GOT3 (cell line): Measurements from ENCODE around the gene DCUN1D3.
"Not testable (repeated sequence)": the region's sequence is repeated elsewhere in the genome, so short reads cannot be mapped to it uniquely, and the experiment has no call there.

Source experiments
- DNase-seq: peaks from one replicate; lab custom pipeline; 2025; ENCODE audit warnings: mixed read lengths; lab: John Stamatoyannopoulos, UW

Gene DCUN1D3, protein sequence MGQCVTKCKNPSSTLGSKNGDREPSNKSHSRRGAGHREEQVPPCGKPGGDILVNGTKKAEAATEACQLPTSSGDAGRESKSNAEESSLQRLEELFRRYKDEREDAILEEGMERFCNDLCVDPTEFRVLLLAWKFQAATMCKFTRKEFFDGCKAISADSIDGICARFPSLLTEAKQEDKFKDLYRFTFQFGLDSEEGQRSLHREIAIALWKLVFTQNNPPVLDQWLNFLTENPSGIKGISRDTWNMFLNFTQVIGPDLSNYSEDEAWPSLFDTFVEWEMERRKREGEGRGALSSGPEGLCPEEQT

DNA sequence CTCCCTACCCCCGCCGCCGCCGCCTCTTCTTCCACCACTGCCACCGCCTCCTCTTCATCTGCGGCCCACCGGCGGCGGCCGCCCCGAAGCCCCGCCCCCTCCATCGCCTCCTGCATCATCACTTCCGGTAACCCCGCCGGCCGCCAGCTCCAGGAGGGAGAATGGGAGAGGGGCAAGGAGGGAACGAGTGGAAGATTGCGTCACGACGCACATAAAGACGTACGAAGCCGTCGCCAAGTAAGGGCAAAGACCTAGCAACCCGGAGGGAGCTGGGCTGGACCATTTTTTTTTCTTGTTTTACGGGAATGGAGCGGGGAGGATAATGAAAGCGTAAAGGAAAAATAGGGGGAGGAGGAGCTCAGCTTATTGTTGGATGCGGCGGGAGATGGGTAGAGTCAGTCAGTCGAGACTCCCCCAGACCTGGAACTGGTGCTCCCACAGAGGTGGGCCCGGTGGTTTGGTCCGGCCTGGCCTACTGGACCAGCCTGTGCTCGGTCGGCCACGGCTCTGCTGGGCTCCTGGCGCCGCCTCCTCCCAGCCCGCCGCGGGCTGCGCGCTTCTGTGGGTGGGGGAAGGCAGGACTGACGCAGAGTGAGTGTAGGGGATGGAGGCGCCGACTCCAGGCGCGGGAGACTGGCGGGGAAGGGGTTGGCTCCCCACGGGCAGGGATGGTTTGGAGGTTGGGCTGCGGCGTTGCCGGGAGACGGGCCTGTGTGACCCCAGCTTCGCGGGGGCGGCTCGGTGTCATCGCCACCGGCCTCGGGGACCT is at the start of gene DCUN1D3, which contains the start of gene LYRM1:
DCUN1D3 (minus strand) TSS at position 60 of the 769 bp plus-strand sequence. CDS start 37,820 bp downstream, outside the sequence.
LYRM1 (plus strand) TSS at position 473 of the 769 bp plus-strand sequence. CDS start 14,785 bp downstream, outside the sequence.
- DNase-seq: peak; percentile 91

DNA sequence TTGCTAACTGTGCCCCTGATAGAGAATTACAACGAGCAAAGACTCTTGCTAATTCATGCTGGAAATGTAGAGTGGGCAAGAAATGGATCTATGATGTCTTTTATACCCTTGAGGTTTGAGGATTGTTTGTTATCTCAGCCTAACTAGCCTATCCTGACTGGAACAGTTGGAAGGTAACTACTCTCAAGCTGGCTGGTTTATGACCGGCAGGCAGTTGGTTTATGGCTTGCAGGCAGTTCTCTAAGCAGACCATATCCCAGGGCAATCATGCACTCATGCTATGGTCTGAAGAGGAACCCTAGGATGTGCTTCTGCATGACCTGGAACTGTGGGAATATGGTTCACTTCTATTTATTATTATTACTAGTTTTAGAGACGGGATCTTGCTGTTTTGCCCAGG is 49.5 kb upstream of the DCUN1D3 start:
- DNase-seq: no peak

DNA sequence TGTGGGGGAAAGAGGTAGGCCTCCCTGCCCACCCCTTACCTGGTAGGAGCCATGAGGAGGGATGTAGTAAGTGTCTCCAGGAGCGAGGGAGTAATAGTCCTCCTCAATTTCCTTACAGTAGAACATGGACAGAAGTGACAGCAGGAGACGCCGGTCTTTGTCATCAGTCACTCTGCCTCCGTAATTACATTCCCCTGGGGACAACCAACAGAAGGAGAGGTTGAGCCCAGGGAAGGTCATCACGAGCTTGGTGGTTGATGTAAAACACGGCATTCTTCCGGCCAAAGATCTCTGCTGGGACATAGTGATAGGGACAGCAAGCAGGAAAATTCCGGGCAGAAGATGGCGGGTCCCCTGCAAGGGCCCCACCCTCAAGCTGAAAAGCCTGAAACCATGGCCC is 48.3 kb upstream of the DCUN1D3 start:
- no peak for DNase-seq

DNA sequence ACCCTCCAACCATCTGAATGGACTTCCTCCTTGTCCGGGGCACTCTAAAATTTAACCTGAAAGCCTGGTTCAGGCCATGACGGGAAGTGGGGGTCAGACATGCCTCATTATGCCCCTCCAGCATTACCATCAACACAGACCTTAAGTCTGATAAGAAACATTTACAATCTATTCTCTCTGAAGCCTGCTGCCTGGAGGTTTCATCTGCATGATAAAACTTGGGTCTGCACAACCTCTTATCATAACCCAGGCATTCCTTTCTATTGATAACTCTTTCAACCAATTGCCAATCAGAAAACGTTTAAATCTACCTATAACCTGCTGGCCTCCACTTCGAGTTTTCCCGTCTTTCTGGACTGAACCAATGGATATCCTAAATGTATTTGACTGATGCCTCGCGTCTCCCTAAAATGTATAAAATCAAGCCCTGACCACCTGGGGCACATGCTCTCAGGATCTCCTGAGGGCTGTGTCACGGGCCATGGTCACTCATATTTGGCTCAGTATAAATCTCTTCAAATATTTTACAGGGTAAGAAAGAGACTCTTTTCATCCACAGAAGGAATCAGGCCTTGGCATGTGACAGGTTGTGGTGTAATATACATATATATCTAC is 46.0 kb upstream of the DCUN1D3 start:
- no peak for DNase-seq

DNA sequence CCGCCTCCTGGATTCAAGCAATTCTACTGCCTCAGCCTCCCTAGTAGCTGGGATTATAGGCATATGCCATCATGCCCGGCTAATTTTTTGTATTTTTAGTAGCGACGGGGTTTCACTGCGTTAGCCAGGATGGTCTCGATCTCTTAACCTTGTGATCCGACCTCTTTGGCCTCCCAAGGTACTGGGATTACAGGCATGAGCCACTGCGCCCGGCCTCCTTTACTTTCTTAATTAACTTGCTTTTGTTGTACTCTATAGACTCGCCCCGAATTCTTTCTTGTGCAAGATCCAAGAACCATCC is 45.4 kb upstream of the DCUN1D3 start:
- DNase-seq: not testable (repeated sequence)

DNA sequence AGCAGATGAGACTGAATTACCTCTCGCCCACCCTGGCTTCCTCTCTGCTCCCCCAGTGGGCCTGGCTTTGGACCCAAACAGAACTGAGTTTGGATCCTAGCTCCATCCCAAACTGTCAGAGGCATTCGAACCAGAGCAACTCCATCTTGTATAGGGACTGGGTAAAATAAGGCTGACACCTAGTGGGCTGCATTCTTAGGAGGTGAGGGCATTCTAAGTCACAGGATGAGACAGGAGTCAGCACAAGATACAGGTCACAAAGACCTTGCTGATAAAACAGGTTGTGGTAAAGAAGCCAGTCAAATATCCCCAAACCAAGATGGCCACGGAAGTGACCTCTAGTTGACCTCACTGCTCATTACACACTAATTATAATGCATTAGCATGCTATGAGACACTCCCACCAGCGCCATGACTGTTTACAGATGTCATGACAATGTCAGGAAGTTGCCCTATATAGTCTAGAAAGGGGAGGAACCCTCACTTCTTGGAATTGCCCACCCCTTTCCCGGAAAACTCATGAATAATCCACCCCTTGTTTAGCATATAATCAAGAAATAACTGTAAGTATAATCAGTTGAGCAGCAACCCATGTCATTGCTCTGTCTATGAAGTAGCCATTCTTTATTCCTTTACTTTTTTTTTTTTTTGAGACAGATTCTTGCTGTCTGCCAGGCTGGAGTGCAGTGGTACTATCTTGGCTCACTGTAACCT is 44.9 kb upstream of the DCUN1D3 start:
- no peak for DNase-seq

DNA sequence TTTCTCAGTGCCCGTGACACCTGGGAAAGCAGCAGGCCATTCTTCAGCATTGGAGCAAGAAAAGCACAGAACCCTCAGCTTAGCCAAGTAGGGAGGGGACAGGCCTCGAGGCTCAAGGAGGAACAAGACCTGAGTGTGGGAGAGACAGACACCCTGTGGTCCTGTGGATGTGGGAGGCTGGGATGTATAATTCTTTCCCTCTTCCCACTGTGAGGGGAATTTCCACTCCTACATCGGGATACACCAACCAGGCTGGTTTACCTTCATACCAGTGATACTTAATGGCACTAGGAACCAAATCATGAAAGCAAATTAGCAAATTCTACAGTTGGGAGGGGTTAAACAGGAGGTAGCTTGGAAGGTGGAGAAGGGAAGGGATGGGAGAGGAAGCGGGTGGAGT is 42.1 kb upstream of the DCUN1D3 start:
- no peak for DNase-seq

DNA sequence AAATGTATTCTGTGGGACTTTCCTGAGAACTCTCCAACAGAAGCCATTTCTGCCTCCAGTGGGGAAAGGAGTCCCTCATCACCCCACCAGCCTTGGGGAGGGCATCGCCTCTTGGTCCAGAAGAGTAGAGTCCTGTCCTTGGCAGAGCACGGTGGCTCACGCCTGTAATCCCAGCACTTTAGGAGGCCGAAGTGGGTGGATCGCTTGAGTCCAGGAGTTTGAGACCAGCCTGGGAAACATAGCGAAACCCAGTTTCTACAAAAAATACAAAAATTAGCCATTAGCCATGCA is 41.4 kb upstream of the DCUN1D3 start:
- DNase-seq: no peak

DNA sequence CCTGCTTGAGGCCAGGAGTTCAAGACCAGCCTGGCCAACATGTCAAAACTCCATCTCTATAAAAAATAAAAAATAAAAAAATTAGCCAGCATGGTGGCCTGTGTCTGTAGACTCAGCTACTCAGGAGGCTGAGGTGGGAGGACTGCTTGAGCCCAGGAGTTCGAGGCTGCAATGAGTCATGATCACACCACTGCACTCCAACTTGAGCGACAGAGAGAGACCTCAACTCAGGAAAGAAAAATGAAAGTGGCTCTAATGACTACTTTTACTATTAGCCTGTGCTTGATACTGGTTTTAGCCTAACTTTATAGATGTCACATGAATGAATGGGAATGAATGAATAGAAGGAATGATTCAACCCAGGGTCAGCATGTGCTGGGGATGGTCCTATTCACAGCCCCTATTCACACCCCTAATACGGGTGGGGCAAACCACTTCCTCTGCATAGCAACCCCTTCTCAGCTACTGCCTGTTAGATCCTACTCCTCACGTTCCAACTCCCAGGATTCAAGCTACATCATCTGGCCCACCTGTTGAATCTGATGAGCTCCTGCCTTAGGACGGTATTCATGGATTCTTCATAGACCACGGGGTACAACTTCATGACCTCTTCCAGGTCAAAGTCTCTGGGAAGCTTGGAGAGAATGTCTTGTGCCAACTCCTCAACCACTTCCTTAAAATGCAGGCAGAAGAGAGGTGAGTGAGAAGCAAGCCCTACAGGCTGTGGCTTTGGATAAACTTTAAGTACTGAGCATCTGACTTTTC is 40.9 kb upstream of the DCUN1D3 start:
- DNase-seq: no peak

DNA sequence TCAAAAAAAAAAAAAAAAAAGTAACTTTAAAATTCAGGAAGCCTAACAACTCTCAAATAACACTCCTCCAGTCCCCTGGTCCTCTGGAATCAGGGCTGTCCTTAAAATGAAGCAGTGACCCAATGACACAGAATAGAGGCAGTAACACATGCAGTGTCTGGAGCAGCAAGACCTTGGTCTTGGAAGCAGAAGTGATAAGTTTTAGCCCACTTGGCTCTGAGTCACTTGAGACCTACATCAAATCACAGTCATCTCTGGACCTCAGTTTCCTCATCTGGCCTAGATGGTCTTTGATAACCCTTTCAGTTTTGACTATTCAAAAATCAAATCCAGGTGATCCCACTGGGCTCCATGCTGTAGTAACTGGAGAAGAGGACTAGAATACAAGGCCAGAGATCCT is 39.5 kb upstream of the DCUN1D3 start:
- DNase-seq: no peak

DNA sequence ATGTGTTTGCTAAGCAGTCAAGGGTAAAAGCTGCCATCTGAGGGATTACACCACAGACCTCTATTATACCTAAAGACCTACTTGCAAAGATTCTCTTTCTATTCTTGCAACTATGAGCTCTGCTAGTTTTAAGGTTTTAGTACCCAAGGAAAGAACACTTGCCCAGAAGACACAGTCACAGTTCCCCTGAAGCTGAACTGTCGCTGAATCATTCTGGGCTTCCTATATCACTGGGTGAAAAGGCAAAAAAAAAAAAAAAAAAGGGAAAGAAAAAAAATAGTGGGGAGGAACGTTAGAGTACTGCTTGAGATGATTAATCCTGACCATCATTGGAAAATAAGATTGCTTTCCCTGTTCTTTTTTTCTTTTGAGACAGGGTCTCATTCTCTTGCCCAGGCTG is 38.3 kb upstream of the DCUN1D3 start:
- DNase-seq: no peak

DNA sequence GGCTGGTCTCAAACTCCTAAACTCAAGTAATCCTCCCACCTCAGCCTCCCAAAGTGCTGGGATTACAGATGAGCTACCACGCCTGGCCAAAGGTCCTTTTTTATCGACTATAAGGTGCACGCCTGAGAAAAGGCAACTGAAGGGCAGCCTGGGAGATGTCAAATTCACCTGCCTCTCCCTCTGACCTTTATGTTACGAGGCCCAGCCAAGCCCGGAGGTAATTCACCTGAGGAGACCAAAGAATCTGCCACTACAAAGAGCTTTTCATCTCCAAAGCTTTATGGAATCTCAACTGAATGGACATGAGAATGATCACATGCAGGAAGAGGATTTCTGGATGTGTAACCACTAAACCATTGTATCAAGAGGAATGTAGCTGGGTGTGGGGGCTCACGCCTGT is 37.6 kb upstream of the DCUN1D3 start:
- no peak for DNase-seq

DNA sequence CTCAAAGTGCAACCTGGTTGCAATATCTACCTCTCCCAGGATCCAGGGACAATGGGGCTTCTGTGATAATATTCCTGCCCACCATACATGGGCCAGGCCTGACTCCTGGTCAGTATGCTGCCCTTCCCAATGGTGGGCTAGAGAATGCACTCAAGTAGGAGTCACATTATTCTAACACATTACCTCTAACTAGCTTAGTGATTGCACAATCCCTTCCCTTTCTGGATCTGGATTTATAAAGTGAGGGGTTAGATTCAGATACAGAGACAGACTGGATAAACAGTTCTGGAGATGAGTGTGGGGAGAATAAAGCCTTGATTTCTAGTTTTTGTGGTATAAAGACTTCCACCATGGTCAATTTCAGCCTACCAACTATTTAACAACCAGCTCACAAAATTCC is 33.4 kb upstream of the DCUN1D3 start:
- DNase-seq: no peak

DNA sequence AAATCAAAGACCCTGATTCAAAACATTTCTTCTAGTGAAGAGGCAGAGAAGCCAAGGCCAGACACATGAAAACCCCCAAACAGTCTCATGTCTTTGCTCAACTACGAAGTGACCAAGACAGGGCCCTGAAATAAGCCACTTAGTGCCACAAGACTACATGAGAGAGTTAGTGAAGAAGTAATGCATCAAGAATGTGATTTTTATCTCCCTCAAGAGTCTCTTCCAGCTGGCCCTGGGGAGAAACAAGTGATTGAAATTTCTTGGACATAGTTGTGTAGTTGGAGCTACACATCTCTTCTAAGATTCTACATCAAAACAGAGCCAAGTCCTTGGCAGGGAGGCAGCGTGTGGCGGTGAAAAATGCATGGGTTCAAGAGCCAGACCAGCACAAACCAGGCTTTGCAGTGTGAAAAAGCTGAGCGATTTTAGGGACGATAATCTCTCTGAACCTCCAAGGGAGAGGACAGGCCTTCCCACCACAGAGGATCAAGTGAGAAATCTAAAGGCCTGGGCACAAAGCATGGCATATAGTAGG is 31.0 kb upstream of the DCUN1D3 start:
- DNase-seq: no peak

DNA sequence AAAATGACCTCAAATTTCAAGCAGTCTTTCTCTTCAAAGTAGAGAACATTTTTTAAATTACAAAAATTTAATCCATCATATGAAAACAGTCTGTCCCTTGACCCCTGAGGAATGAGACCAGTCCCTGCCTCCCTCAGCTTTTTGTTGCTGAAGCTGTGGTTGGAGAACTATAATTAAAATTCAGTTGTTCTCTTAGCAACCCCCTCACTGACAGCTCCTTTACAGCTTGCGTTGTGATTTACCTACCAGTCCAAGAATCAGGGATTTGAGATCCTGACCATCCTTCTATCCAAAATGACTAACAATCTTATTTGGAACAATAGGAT is 30.2 kb upstream of the DCUN1D3 start:
- DNase-seq: no peak

DNA sequence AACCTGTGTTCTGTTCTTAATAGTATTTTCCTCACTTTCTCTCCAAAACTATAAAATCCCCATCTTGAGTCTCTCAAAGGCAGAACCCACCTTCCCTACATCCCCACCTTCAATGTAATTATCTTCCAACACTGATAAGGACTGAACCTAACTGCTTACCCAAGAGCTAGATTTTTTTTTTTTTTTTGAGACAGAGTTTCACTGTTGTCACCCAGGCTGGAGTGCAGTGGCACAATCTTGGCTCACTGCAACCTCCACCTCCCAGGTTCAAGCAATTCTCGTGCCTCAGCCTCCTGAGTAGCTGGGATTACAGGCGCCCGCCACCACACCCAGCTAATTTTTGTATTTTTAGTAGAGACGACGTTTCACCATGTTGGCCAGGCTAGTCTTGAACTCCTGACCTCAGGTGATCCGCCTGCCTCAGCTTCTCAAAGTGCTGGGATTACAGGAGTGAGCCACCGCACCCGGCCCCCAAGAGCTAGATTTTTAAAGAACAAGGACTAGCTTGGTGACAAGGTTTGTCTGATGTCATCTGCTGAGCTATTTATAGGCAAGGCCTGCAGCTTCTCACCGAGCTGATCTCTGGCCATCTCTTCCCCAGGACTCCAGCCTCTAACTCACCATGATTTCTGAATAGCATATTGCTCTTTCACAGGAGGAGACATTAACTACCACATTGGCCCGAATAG is 29.7 kb upstream of the DCUN1D3 start:
- DNase-seq: not testable (repeated sequence)

DNA sequence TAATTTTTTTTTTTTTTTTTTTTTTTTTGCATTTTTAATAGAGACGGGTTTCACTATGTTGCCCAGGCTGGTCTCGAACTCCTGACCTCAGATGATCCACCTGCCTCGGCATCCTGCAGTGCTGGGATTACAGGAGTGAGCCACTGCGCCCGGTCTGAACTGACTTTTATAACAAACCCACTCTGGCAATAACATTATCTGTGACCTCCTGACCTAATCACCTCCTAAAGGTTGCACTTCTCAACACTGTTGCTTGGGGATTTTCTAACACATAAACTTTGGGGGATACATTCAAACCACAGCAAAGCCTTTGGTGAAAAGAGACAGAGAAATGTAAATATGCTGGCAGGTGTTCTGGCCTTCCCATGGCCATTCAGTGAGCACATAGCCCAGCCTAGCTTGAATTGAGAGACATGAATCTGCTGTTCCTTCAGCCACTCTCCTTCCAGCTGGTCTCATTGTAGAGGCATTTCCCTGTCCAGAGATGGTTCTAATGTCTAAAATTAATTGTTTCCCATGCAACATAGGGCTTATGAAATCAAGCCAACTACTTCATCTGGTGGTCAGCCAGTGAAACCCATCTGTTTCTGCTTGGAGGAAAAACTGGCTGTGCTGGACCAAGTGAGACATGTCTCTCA is 28.7 kb upstream of the DCUN1D3 start:
- no peak for DNase-seq

DNA sequence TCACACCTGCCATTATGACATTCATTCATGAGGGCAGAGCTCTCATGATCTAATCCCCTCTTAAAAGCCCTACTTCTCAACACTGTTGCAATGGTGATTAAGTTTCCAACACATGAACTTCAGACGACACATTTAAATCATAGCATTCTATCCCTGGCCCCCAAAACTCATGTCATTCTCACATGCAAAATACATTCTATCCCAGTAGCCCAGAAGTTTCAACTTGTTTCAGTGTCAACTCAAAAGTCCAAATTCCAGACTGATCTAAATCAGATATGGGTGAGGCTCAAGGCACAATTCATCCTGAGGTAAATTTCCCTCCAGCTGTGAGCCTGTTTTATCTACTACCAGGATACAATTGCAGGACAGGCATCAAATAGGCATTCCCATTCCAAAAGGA is 25.6 kb upstream of the DCUN1D3 start:
- DNase-seq: no peak

DNA sequence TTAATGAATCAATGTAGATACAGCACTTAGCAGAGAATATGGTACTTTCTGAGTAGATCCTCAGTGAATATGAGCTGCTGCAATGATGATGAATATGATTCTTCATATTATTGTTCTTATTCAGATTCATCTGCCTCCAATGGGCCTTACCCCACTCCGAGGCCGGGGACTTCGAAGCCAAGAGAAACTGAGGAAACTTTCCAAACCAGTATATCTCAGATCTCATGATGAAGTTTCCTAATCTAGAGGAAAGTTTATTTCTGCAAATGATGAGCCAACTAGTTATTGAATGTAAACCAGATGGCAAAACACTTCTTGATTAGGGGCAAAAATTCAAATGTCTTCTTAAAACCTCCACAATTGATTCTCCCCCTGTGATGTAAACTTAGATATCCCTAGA is 23.7 kb upstream of the DCUN1D3 start:
- DNase-seq: no peak

DNA sequence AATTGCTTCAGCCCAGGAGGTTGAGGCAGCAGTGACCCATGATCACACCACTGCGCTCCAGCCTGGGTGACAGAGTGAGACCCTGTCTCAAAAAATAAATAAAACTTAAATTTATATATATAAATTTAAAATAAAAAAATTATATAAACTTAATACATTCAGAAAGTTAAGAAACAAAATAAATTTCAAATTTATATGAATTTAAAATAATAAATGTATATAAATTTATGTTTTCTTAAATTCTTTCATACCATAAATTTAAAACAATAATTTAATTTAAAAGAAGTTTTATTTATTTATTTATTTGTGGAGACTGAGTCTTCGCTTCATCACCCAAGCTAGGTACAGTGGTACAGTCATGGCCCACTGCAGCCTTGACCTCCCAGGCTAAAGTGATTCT is 20.6 kb upstream of the DCUN1D3 start:
- no peak for DNase-seq

DNA sequence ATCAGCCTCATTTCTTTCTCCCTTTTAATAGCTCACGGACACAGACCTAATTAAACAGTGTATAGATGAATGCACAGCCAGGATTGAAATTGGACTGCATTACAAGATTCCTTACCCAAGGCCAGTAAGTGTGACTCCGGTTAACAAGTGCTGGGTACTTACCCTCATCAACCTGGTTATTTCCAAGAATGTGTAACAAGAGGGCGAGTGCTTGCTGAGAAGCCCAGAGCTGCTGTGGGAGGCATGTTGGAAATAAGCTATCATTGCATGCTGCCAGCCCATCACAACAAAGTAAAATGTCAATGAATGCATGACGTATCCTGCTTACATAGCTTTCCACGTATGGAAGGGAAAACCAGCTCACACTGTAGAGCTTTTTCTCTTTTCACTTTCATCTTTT is 19.9 kb upstream of the DCUN1D3 start:
- DNase-seq: no peak
